Stimulated activated CD4-positive, alpha-beta T cell treated with anti-CD3 and anti-CD28 coated beads, TNF-alpha, amount 100 ng/mL, for 48 hours (primary cell): ENCODE measurements around the gene NAA80.
A peak's percentile ranks its signal among the peaks of the same experiment; 100 is the strongest.

Source experiments
- DNase-seq, 3 donors: peaks; one replicate each; pipeline ENCODE4 v3.0.0-alpha.2; 2020; ENCODE audit warnings: low read depth in 3 of 3

The NAA80 gene

DNA sequence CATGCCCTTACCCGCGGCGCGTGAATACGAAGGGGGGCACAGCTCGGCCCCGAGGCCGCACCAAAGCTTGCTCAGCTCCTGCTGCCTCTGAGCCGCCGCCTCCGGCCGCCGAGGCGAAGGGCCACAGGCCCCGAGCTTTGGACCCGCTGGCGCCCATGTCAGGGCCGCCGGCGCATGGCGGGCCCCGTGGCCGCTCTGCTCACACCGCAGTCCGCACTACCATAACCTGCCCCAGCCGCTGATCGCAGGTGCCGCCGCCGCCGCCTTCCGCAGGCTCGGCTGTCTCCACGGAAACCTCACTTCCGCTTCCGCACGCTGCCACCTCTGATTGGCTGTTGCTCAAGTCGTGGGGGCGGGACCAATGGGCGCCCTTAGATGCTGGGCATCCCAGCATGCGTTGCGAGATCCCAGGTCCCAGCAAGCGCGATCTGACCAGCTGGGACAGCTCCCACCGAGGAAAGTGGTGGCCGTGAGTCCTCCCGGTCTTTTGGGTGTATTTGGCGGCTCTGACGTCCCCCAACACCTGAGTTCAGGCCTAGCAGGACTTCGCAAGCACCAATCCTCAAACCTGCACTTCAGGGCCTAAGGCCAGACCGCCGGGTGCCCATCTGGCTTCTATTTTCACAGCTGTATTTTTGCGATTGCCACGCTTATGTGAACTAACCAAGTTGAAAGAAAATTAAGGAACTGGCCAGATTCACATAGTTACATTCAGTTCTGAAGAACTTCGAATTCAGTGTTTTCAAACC, 28.9 kb upstream of the NAA80 start, which contains the start of gene TUSC2:
Gene TUSC2 (minus strand): TSS at position 281 of the 749 bp plus-strand sequence. CDS start 124 bp downstream, at position 157.
- peak; percentile 86 to 93 (median 92) for DNase-seq

DNA sequence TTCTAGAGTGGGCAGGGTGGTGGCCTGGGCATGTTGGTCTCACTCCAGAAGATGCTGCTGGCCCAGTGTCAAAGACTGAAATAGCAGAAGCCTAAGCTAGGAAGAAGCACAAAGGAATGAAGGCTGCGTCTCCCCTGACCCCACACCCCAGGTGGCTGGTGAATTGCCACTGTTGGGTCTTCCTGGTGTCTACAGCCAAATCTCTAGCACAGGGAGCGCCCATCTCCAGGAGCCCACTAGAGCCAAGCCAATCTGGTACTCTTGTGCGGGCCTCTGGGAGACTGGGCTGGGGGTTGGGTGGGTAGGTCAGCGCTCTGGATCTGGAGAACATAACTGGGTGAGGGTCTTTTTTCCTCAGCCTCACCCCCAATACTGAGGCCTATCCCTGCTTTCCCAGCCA, 27.9 kb upstream of the NAA80 start:
- no peak for DNase-seq

DNA sequence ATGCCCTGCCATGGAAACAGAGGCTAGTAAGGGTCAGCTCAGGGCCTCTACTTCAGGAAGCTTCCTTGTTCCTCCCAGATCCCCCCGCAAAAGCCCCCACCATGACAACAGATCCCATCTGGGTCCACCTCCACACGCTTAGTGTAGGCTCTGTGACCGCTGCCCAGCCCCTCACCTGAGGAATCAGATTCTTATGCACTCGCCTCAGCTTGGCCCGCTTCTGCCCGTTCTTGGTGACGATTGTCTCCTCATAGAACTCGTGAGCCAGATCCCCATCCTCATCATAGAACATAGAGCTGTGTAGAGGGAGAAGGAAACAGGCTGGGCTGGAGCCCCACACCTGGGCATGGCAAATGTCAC, 27.0 kb upstream of the NAA80 start:
- no peak for DNase-seq

DNA sequence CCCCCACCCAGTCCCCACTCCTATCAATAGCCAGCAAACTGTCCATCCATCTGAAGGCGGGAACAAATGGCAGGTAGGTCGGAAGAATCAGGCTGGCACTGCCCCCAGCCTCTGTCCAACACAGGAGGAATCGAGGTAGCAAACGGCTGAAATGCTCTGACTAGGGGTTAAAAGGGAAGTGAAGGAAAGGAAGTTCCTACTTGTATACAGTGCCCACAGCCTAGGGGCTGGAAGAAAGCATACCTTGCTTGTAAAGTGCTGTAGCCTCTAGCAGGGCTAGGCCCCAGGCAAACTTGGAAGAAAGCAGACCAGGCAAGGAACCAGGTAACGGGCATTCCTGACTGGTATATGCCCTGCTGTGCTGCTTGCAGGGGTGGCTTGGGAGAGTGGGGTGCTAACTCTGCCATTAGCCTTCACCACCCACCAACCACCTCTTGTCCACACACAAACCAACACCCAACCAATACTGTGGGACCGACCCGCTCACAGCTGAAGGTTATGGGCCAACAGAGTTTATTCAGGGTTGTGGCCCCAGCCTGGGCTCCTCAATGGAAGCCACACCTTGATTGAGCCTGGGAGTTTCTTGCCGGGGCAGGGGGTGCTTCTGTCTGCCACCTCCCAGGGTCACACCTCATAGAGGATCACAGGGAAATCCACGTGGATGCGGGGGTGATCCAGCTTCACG, 26.4 kb upstream of the NAA80 start:
- DNase-seq = no peak

DNA sequence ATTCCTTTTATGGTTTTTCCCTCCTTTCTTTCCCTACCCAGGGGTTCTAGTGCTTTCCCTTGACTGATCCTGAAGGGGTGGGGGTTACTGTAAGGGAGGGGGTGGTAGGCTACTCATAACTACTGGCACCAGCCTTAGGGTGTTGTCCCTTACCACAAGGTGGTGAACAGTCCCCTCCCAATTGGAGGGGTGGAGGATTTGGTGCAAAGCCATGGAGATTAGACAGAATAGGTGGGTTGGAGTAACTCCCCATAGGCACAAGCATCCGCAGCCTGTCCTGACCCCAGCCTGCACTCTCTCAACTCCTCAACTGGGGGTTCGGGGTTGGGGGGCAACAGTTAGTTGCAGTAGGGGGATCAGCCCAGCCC, 25.9 kb upstream of the NAA80 start:
- DNase-seq = no peak

DNA sequence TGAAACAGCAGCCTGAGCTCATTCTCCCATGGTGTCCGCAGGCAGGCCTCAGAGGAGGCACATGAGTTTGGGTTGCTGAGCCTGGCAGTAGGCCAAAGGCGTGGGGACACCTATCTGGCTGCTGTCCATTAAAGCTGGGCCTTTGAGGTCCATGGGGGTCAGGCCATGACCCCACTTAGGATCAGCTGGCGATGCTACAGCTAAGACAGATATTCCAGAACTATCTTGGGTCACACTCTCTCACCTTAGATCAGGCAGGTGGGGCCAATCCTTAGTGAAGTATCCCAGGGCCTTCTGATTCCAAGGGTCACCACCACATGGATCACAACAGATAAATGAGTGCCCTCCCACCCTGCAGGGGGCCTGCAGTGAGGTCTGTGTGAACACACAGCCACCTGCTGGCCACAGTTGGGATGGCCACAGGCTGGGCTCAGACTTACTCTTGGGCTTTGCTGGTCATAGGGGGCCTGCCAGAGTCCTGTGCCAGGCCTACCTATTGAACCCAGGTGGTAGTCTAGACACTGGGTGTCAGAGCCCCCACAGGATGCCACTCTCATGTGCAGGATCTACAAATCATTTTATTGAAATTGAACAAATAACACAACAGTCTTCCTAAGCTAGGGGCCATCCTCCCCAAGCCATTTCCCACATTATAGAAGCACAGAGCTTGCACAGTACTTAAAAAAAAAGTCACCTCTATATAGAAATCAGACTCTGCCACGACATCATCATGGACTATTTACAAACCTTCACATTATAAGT, 25.3 kb upstream of the NAA80 start:
- peak in 1 of 3 donors; percentile 30 for DNase-seq

DNA sequence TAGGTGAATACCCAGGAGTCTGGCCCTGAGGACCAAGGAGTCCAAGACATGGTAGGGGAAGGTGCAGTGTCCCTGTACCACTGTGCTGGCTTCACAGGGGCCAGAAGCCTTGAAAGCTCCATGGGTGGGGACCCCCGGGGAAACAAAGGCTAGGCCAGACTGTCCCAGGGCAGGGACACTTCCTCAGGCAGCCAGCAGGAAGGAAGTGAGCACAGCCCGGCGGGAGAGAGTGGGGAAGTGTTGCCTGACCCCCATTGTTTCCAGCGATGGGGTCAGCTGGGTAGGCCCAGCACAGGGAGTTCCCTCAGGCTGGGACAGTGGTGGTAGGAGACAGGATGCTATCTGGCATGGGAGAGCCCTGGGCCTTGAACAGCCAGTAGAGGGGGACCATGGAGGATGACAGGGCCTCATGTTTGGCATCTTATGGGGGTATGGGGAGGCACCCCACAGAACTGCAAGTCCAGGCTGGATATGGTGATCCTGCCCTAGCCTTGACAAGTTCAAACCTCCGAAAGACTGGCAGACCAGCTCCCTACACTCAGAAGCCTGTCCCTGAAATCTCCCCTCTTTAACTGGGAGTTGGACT, 24.5 kb upstream of the NAA80 start:
- DNase-seq = no peak

DNA sequence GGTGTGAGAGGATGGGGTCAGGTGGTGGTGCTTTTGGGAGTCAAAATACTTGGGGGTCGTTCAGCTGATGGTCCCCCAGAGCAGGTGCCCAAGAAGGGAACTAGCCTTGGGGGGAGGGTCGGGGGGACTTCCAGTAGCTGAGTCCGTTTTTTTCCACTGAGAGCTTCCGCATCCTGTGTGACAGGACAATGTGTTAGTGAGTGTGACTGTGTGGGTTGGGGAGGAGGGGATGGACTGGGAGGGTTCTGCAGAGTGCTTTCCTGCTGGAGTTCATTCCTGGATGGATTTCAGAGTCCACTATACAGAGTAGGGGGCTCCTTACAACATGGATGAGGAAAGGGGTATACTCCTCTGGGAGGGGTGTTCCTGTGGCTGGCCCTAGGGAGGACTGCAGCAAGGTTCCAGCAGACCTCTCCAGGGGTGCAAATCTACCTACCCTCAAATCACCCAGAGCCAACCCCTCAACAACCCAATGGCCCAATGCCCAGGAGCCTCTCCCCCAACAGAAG, 23.9 kb upstream of the NAA80 start:
- DNase-seq = no peak

DNA sequence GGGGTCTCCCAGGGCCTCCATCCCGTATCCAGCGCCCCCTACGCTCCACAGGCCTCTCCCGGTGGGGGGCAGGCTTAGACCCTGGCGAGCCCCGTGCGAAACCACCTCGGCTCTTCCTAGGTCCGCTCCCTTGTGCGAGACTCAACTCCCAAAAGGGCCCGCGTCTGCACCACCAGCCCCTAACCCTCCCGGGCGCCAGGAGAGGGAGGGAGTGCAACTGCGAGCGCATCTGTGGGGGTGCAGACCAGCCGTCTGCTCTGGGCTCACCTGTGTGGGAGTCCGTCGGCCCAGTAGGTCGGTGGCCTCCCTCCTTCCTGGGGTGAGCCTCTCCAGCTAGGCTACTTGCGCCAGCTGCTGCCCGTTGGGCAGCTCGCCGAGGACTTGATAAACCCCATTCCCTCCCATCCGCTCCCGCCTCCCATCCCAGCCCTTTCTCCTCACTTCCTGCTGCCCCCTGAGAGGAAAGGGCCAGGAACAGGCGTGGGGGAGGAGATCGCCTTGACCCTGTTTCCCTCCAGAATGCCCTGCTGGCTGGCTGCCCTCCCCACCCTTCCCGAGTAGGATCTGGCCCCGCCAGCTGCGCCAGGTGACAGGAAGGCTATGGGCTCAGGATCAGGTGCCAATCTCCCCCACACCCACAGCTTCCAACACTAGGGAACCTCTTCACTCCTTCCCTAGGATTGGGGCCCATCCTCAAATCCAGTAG, 23.3 kb upstream of the NAA80 start, which contains the start of gene HYAL2:
Gene HYAL2 (minus strand): TSS at position 360 of the 706 bp plus-strand sequence. CDS start 2,256 bp downstream, outside the sequence.
- no peak for DNase-seq

DNA sequence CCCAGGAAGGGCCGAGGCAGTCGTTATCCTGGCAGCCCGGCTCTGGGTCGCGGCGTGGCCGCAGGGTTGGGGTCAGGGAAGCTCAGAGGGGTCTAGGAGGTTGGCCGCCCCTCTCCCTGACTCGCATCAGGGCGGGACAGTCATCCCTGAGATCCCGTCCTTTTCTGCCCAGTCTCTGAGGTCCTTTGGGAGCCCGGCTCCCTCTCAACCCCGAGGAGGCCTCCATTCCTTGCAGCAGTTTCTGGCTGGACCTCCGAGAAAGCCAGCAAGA, 22.8 kb upstream of the NAA80 start:
- DNase-seq = no peak

DNA sequence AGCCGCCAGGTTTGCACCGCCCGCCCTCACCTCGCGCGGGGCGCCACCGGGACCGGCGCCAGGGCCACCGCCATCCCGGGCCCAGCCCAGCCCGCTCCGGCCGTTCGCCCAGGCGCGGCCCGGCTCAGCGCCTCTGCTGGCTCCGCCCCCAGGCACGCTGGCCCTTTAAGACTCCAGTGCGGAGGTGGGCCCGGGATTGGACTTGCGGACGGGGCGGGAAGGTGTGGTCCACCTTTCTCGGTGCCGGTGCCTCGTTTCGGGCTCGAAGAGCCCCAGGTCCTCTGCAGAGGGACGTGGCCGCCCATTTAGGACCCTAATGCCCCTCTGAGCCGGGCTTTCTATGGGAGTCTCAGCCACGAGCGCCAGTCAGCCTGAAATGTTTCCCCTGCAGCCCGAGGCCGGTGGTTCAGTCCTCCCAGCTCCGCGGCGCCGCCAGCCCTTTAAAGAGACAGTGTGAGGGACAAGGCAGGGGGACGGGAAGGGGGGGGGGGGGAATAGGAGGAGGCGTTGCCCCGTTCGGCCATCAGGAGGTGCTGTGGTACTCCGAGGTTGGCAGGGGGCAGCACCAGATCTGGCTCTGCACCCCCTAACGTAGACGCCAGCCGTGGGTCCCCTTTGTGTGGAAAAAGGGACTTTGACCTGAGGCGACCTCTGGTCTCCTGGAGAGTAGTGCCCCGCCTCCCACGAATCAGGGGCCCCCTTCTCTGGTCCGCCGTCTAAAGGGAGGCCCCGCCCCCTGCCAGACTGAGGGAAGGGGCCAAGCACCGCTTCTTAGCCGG, 22.3 kb upstream of the NAA80 start:
- peak; percentile 69 to 80 (median 70) for DNase-seq

DNA sequence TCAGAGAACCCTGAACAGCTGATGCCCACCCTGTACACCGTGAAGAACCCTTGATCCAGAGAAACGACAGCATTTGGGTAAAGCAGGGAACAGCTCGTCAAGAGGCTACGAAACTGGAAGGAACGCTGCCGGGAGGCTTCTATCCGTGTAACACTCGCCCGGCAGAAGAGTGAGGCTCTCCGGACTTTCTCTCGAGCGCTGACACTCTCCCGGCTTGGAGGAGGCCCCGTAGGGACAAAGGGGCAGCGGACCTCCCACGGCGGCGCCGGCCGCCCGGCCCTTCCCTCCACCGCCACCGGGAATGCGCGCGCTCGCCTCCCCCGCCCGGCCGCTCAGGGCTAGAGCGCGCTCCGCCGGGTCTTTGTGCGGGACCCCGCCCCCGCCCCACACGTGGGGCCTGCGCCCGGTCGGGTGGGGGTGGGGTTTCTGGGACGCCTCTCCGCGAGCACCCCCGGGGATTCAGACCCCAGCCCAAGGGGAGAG, 21.7 kb upstream of the NAA80 start:
- DNase-seq = peak in 1 of 3 donors; percentile 28

DNA sequence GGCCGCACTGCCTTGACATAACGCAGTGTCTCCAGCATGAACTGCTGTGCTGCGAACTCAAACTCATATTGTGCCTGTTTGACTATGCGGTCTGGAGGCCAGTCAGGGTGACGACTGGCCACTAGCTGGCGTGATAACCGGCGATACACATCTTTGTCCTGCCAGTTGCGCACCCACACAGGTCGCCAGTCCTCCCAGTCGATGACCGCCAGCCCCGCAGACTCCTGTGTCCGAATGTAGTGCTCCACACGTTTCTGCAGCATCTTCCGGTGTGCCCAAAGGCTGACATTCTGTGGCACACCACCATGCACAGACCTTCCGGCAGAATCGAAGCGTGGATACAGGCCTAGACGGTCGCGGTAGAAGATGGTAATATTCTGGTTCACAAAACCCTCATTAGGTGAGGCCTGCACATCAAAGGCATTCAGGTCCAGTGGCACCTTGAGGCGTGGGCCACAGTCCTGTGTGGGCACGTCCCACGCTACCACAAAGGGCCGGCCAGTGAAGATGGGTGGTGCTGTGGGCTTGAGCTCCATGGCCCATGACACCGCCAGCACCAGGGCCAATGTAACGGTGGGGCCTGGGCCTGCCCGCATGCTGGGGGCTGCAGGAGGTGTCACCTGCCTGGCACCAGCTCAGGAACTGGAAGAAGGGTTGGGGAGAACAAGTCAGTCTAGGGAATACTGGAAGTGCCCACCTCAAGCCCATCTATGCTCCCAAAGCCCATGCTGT, 20.9 kb upstream of the NAA80 start:
- no peak for DNase-seq

DNA sequence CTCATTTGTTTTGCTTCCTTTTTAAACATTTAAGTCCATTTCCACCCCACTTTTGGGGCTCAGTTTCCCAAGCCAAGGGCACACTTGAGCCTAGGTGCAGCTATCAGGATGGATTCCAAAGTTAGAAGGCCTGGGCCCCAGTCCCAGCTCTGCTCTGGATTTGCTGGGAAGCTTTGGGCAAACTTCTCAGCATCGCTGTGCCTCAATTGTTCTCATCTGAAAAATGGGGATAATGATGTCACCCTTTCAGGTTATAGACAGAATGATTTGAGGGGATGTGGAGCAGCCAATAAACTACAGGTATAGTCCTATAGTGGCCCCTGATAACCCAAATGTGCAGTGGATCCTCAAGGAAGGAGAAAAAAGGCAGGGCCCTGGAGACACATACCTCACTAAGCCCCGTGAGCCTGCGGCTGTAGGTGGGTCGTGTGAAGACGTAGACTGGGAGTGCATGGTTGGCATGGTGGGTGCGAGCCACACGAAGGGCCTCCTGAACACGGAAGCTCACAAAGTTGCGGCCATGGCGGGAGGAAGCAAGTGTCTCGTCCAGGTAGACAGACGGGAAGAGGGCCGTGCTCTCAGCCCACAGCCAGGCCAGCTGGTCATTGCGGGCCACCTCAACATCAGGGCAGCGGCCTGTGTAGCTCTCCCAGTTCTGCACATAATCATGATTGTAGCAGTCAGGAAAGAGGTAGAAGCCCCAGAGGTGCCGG, 20.1 kb upstream of the NAA80 start:
- no peak for DNase-seq

DNA sequence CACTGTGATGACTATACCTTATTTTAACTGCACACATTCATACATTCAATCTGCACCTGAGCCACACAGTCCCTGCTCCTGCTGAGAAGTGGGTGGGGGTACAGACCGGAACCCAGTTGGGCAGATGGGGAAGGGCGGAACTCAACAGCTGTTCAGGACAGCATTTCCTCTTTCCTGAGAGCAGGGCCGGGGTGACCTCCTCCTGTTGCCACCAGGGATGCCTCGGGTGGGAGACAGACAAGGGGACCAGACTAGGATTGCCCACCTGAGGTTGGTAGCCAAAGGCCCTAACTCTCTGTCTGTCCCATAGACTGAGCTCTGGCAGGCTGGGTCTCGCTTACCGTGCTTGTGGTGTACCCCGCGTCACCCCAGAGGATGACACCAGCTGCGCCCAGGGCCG, 19.4 kb upstream of the NAA80 start:
- no peak for DNase-seq

DNA sequence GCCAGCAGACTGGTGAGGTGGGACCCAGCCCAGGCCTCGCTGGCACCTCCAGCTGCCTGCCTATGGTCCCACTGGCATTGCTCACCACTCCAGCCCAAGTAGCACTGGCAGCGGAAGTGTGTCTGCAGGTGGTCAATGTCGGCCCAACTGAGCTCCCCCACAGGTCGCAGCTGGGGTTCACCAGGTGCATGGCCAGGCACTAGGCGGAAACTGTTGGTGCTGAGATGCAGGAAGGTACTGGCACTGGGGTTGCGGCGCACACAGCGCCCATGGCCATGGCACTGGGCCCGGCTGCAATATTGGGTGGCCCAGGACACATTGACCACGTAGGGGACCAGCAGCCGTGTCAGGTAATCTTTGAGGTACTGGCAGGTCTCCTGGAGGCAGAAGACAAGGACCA, 19.0 kb upstream of the NAA80 start:
- no peak for DNase-seq

DNA sequence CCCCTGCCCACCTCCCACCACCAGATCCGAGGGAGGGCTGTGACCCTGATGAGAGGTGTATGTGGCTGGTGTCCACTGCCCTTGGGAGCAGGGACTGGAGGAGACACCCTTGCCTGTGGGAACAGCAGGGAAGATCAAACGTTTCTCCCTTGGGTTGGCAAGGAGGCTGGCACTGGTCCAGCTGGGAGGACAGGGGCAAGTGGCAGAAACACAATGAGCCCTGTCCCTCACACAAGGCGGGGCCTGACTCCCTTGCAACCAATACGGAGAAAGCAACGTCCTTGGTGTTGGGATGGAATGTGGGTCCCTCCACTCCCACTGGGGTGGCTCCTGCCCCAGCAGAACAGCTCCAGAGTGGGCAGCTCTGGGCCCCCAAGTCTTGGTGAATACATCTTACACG, 18.1 kb upstream of the NAA80 start:
- DNase-seq = no peak

DNA sequence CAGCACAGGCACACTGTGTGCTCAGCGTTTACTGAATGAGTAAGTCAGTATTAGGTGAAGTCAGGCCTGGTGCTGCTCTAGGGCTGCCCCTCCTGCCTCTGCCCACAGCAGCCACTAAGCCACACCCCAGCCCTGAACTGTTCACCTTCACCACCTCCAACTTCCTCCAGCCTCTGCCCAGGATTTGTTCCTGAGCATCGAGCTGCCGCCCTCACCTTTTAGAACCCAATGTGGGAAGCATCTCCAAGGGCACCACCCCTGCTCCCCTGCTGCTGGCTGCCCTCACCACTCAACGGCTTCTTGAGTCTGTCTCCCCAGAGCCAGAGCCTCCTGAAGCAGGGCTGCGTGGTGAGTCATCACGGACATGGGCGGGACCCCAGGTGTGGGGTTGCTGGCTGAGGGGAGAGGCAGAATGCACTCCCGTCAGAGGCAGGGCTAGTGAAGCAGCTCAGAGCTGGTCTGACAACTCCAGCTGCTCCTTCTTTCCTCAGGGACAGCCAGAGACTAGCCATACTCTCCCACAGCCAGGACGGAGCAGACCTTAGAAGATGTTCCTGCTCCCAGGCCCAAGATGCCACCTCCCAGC, 17.5 kb upstream of the NAA80 start:
- no peak for DNase-seq

DNA sequence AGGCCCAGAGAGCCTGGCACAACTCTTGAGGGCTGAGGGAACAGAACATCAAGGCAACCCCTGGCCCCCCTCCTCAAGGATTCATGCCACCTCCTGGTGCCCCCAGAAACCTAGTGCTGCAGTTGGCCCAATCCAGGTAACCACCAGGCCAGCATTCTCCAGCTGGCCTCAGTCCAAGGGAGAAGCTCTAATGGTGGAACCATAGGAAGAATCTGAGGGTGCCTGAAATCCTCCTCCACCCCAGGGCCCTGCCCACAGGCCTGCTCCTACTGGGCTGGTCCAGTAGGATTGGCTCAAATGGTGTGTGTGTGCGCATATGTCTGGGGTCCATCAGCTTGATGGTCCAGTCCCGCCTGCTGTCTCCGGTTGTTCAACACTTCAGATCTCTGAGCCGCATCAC, 15.6 kb upstream of the NAA80 start:
- DNase-seq = no peak
